ENCODE results near the gene GRIN2A. TPM values are rescaled to one million over a fixed set of nuclear protein-coding genes. Genes with fewer than 3 reads are reported as not detected.

GRIN2A gene
- total and polyA plus RNA-seq, 2 of the 13 experiments (the other 11 are each of a cell fraction or from before 2014, with no cell fraction given) = not detected

- H3K9me3 ChIP-seq (ENCODE audit: low read length) = no peaks in the 10 kb centered on the region
- in situ Hi-C loops (cut with HindIII; ENCODE audit: extremely low pct_ligation_motif_present, low pct_unique_long_range_greater_than_20kb) (no loop called here), intact Hi-C loops (cut with micrococcal nuclease; ENCODE audit: unreplicated experiment) (no loop called here)
- CTCF ChIA-PET (ENCODE audit: low intra/inter-chr PET ratio, low total read pairs) = no interaction called here
- POLR2A ChIA-PET = no interaction called here
- H3K9ac ChIP-seq (ENCODE audit: insufficient read depth, low read depth, low read length) = no peak overlapping the region
- H3K27me3 ChIP-seq (ENCODE audit: control insufficient read depth in 1 of 2, insufficient read depth in 2 of 2, low read length in 2 of 2) = no peaks in the 10 kb centered on the region; a peak in 1 of 5 replicates
- H3K27ac ChIP-seq (ENCODE audit: extremely low read length, insufficient read depth, low read length) = no peak overlapping the region
- no peak for FAIRE-seq
- no TSS peak for BruUV-seq (replicated peaks)
- ATAC-seq = no peak
- H3K36me3 ChIP-seq (replicated peaks in 1 of 2; ENCODE audit: control insufficient read depth in 1 of 2, insufficient read depth in 2 of 2, low read length in 2 of 2) = no peaks in the 10 kb centered on the region
- no peak overlapping the region for H2AFZ ChIP-seq (ENCODE audit: low read length)
- H4K20me1 ChIP-seq (ENCODE audit: insufficient read depth, low read length) = no peaks in the 10 kb centered on the region
- no peaks in the 10 kb centered on the region for H3K4me1 ChIP-seq (ENCODE audit: insufficient read depth, low read length)
- no peak for DNase-seq (ENCODE audit: low spot score)
- H3K79me2 ChIP-seq (ENCODE audit: insufficient read depth, low read length) = no peaks in the 10 kb centered on the region
- no peak overlapping the region for H3K4me2 ChIP-seq (ENCODE audit: low read depth, low read length)
- WGBS (ENCODE audit: low lambda C conversion rate) = 73% methylated on average over 26 of the region's 26 CpGs
- no peak for TF ChIP-seq ZFY (CRISPR knock-in tag; IDR thresholded peaks at IDR 0.05)
- TF ChIP-seq FUBP1 (CRISPR knock-in tag; IDR thresholded peaks at IDR 0.05; ENCODE audit: borderline replicate concordance) = no peak
- no peak for TF ChIP-seq GTF3A (CRISPR knock-in tag; conservative IDR thresholded peaks at IDR 0.05)
- no peak for TF ChIP-seq ZSCAN9 (CRISPR knock-in tag; IDR thresholded peaks at IDR 0.05; ENCODE audit: borderline replicate concordance)
- TF ChIP-seq REST (IDR thresholded peaks at IDR 0.05; ENCODE audit: borderline replicate concordance in 1 of 2, low read depth in 1 of 2, low read length in 2 of 2) = no peak
- TF ChIP-seq SPEN (CRISPR knock-in tag; IDR thresholded peaks at IDR 0.05; ENCODE audit: low read depth) = no peak
- no peak for TF ChIP-seq ZNF562 (CRISPR knock-in tag; IDR thresholded peaks at IDR 0.05; ENCODE audit: borderline replicate concordance)
- TF ChIP-seq DMAP1 (CRISPR knock-in tag; IDR thresholded peaks at IDR 0.05) = no peak
- TF ChIP-seq ZNF567 (CRISPR knock-in tag; IDR thresholded peaks at IDR 0.05; ENCODE audit: borderline replicate concordance) = no peak
- TF ChIP-seq ZNF17 (CRISPR knock-in tag; IDR thresholded peaks at IDR 0.05) = no peak
- no peak overlapping the region for H3K4me3 ChIP-seq (replicated peaks in 1 of 3; ENCODE audit: insufficient read depth in 1 of 3, low read depth in 2 of 3, low read length in 3 of 3)
Observed at GRCh38 chr16:10111156-10111761, 71.0 kb downstream of the GRIN2A start.

All from HepG2 (cell line).